ENCODE data around the gene CPLX1.

The CPLX1 gene

GRCh38 chr4:844752-845232 lies 18.9 kb upstream of the CPLX1 start:
- no peak for TF ChIP-seq MAX (IDR thresholded peaks at IDR 0.05)
- no peak for TF ChIP-seq EP300 (IDR thresholded peaks at IDR 0.05; ENCODE audit: borderline replicate concordance)
- TF ChIP-seq YY1 (IDR thresholded peaks at IDR 0.05; ENCODE audit: low read depth): no peak
- no peak for TF ChIP-seq ZBTB7A (IDR thresholded peaks at IDR 0.05; ENCODE audit: low read depth)
- TF ChIP-seq TEAD4 (IDR thresholded peaks at IDR 0.05): no peak
- TF ChIP-seq CREB1 (IDR thresholded peaks at IDR 0.05; ENCODE audit: low read depth): no peak
- no peak for TF ChIP-seq RAD21 (IDR thresholded peaks at IDR 0.05; ENCODE audit: low read depth)
- TF ChIP-seq EGR1 (IDR thresholded peaks at IDR 0.05): no peak
- no peak for TF ChIP-seq USF1 (IDR thresholded peaks at IDR 0.05)
- no peak for TF ChIP-seq FOXM1 (IDR thresholded peaks at IDR 0.05; ENCODE audit: borderline replicate concordance, low read depth)
- no peak for TF ChIP-seq NFIC (IDR thresholded peaks at IDR 0.05)
- TF ChIP-seq TCF12 (IDR thresholded peaks at IDR 0.05; ENCODE audit: low read depth): no peak
- TF ChIP-seq CEBPB (IDR thresholded peaks at IDR 0.05): no peak
- TF ChIP-seq REST (IDR thresholded peaks at IDR 0.05; ENCODE audit: low read depth): no peak
- no peak for TF ChIP-seq TAF1 (IDR thresholded peaks at IDR 0.05; ENCODE audit: low read depth)

- TF ChIP-seq USF1 (IDR thresholded peaks at IDR 0.05) (no peak), CREB1 (IDR thresholded peaks at IDR 0.05; ENCODE audit: low read depth) (no peak), RAD21 (IDR thresholded peaks at IDR 0.05; ENCODE audit: low read depth) (no peak), ZBTB7A (IDR thresholded peaks at IDR 0.05; ENCODE audit: low read depth) (no peak), TEAD4 (IDR thresholded peaks at IDR 0.05) (no peak), REST (IDR thresholded peaks at IDR 0.05; ENCODE audit: low read depth) (no peak), NFIC (IDR thresholded peaks at IDR 0.05) (no peak), TCF12 (IDR thresholded peaks at IDR 0.05; ENCODE audit: low read depth) (no peak), EGR1 (IDR thresholded peaks at IDR 0.05) (no peak), MAX (IDR thresholded peaks at IDR 0.05) (no peak), FOXM1 (IDR thresholded peaks at IDR 0.05; ENCODE audit: borderline replicate concordance, low read depth) (no peak), EP300 (IDR thresholded peaks at IDR 0.05; ENCODE audit: borderline replicate concordance) (no peak), TAF1 (IDR thresholded peaks at IDR 0.05; ENCODE audit: low read depth) (no peak), YY1 (IDR thresholded peaks at IDR 0.05; ENCODE audit: low read depth) (no peak), CEBPB (IDR thresholded peaks at IDR 0.05) (no peak)
Observed at GRCh38 chr4:839675-840443, 13.9 kb upstream of the CPLX1 start.

- TF ChIP-seq REST (IDR thresholded peaks at IDR 0.05; ENCODE audit: low read depth) (no peak), MAX (IDR thresholded peaks at IDR 0.05) (no peak), ZBTB7A (IDR thresholded peaks at IDR 0.05; ENCODE audit: low read depth) (no peak), CREB1 (IDR thresholded peaks at IDR 0.05; ENCODE audit: low read depth) (no peak), TCF12 (IDR thresholded peaks at IDR 0.05; ENCODE audit: low read depth) (no peak), CEBPB (IDR thresholded peaks at IDR 0.05) (no peak), EP300 (IDR thresholded peaks at IDR 0.05; ENCODE audit: borderline replicate concordance) (no peak), USF1 (IDR thresholded peaks at IDR 0.05) (no peak), RAD21 (IDR thresholded peaks at IDR 0.05; ENCODE audit: low read depth) (no peak), FOXM1 (IDR thresholded peaks at IDR 0.05; ENCODE audit: borderline replicate concordance, low read depth) (no peak)
Observed at GRCh38 chr4:837772-838171, 11.8 kb upstream of the CPLX1 start.

All from Ishikawa (cell line).